Measurements from ENCODE around the gene SASH1.

DNA sequence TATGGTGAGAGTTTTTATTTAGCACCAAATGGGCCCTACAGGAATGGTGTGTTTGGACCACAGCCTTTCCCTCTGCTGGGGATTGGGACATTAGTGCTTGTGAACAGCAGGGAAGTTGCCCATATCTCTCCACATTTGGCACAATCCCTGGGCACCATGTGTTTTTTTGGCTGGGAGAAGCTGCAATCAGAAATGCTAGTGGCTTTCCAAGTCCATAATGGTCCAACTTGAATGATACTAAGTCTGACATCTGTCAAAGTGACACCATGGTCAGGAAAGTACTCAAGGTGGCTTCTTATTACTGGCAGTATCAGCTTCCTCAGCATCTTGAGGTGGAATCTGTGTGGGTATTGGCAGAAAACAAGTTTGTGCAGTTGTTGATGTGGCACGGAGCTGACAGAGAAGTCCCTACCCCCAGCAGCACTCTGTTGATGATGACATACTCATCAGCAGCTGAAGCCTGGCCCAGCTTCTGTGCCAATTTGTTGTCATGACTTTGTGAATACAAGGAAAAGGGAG, 53.0 kb downstream of the SASH1 start:
- TF ChIP-seq EZH2 (IDR thresholded peaks at IDR 0.05; ENCODE audit: insufficient read depth, poor library complexity, severe bottlenecking) (no peak), EZH2phosphoT487 (IDR thresholded peaks at IDR 0.05; ENCODE audit: insufficient read depth, low read depth) (no peak)

All from GM23248 (cell line).